Measurements from ENCODE around the gene GOLGA1. TPM values are rescaled to one million over a fixed set of nuclear protein-coding genes. Genes with fewer than 3 reads are reported as not detected.
A peak's percentile ranks its signal among the peaks of the same experiment; 100 is the strongest.

The GOLGA1 gene
- total RNA-seq, 2 experiments from 2014 or later: 20.9 to 21.6 TPM

DNA sequence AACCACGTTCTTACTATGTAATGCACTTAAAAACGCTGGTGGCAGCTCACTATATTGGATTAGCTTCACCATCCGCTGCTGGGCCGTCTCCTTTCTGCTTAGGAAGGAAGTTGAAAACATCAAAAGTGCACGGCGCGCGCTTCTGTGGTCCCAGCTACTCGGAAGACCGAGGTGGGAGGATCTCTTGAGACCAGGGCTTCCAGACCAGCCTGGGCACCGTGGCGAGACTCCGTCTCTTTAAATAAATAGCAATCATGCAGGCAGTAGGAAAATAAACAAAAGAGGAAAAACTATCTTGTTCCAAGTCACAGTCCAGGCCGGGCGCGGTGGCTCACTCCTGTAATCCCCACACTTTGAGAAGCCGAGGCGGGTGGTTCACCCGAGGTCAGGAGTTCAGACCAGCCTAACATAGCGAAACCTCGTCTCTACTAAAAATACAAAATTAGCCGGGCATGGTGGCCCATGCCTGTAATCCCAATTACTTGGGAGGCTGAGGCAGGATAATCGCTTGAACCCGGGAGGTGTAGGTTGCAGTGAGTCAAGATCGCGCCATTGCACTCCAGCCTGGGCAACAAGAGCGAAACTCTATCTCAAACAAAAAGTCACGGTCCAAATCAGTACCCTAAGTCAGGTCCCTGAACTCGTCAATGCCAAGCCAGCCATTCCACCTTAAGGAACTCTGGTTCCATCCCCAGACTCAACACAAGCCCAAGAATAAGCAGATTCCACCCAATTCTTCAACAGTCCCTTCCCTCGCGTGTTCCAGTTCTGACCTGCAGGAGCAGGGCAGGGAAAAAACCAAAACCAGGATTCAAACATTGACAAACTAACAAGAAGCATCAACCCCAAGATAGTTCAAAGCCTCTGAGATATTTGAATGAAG lies 1.0 kb upstream of the GOLGA1 start:
- intact Hi-C loops (cut with micrococcal nuclease): loop anchor here (10.0 kb wide), 1 partner anchor 203 kb away; the partner anchor contains the start of gene SCAI
- ATAC-seq (peak; percentile 38), DNase-seq (peak; percentile 83)
- TF ChIP-seq, protein P1, sequence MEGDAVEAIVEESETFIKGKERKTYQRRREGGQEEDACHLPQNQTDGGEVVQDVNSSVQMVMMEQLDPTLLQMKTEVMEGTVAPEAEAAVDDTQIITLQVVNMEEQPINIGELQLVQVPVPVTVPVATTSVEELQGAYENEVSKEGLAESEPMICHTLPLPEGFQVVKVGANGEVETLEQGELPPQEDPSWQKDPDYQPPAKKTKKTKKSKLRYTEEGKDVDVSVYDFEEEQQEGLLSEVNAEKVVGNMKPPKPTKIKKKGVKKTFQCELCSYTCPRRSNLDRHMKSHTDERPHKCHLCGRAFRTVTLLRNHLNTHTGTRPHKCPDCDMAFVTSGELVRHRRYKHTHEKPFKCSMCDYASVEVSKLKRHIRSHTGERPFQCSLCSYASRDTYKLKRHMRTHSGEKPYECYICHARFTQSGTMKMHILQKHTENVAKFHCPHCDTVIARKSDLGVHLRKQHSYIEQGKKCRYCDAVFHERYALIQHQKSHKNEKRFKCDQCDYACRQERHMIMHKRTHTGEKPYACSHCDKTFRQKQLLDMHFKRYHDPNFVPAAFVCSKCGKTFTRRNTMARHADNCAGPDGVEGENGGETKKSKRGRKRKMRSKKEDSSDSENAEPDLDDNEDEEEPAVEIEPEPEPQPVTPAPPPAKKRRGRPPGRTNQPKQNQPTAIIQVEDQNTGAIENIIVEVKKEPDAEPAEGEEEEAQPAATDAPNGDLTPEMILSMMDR (IDR thresholded peaks at IDR 0.05): no peak
- Mint-ChIP-seq H3K4me3 (peak overlapping the region; percentile 81), H3K27ac (peak overlapping the region; percentile 96), H3K4me1 (ENCODE audit: low read depth) (peaks cover 21% of the 10 kb centered on the region), H3K27me3 (no peaks in the 10 kb centered on the region), H3K9me3 (no peaks in the 10 kb centered on the region), H3K36me3 (ENCODE audit: low read depth) (peaks cover 23% of the 10 kb centered on the region)
- CTCF ChIA-PET: interaction anchor here (0.8 to 1.2 kb wide), 3 partner anchors 13 to 400 kb away, joined by 3 to 5 read pairs (median 3); partner anchors contain the start of gene NR6A1
- POLR2A ChIA-PET: interaction anchor here (0.8 to 1.3 kb wide), 5 partner anchors 13 to 300 kb away, joined by 3 to 7 read pairs (median 5); no protein-coding TSS in a partner anchor

DNA sequence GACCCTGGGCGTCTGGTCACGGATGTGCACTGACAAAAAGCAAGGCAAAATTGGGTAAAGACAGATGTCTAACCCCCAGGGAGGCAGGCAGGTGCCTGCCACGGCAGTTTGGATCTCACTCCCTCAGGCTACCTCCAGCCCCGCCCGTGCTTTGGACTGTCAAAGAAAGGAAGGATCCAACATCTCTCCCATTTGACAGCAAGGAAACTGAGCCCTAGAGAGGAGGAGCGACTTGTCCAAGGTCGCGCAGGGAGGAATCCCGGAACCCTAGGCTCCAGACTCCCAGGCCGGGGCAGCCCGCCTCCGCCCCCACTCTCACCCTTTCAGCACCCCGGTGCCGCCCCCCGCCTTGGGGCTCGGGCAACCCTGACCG lies 376 bp downstream of the GOLGA1 start:
- TF ChIP-seq, protein P1 (IDR thresholded peaks at IDR 0.05): no peak
- intact Hi-C loops (cut with micrococcal nuclease): loop anchor here (10.0 kb wide), 1 partner anchor 204 kb away; the partner anchor contains the start of gene SCAI
- DNase-seq (no peak), ATAC-seq (peak; percentile 52)
- Mint-ChIP-seq H3K27me3 (no peaks in the 10 kb centered on the region), H3K4me1 (ENCODE audit: low read depth) (peaks cover 21% of the 10 kb centered on the region), H3K27ac (peak overlapping the region; percentile 96), H3K4me3 (peak overlapping the region; percentile 81), H3K9me3 (no peaks in the 10 kb centered on the region), H3K36me3 (ENCODE audit: low read depth) (peaks cover 32% of the 10 kb centered on the region)
- ChIA-PET CTCF (interaction anchor here (1.3 kb wide), 1 partner anchor 203 kb away, joined by 3 read pairs; no protein-coding TSS in a partner anchor), POLR2A (no interaction called here)

- Mint-ChIP-seq H3K27me3 (no peaks in the 10 kb centered on the region), H3K4me3 (peak overlapping the region; percentile 81), H3K9me3 (no peaks in the 10 kb centered on the region), H3K36me3 (ENCODE audit: low read depth) (peaks cover 32% of the 10 kb centered on the region), H3K4me1 (ENCODE audit: low read depth) (peaks cover 21% of the 10 kb centered on the region), H3K27ac (peak overlapping the region; percentile 96)
- no peak for ATAC-seq
- TF ChIP-seq, protein P1 (IDR thresholded peaks at IDR 0.05): no peak
- intact Hi-C loops (cut with micrococcal nuclease): loop anchor here (10.0 kb wide), 1 partner anchor 205 kb away; the partner anchor contains the start of gene SCAI
- no peak for DNase-seq
- CTCF ChIA-PET: interaction anchor here (1.3 to 2.1 kb wide), 2 partner anchors 86 to 204 kb away, joined by 3 to 6 read pairs; partner anchors contain the start of gene WDR38
- POLR2A ChIA-PET: interaction anchor here (1.5 kb wide), 1 partner anchor 71 kb away, joined by 3 read pairs; no protein-coding TSS in a partner anchor
These were observed 939 bp downstream of the GOLGA1 start for GRCh38 chr9:124939944-124940343.

DNA sequence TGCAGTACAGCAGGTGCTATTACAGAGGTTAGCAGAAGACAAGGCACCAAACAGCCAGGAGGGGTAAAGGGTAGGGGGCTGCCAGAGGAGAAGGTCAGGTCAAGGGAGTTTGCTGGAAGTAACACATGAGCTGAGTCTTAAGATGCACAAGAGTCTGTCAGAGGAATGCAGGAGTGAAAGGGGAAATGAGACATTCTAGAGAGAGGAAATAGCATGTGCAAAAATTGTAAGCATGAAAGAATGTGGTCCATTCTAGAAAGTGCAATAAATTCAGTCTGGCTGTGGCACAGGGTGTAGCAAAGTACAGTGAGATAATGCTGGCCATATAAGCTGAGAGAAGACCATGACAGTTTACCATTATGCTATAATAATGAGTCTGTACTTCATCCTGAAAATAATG lies 6.6 kb downstream of the GOLGA1 start:
- H3K4me3 Mint-ChIP-seq: no peak overlapping the region
- no peaks in the 10 kb centered on the region for H3K27me3 Mint-ChIP-seq
- POLR2A ChIA-PET: no interaction called here
- TF ChIP-seq, protein P1 (IDR thresholded peaks at IDR 0.05): no peak
- peaks cover 46% of the 10 kb centered on the region for H3K36me3 Mint-ChIP-seq (ENCODE audit: low read depth)
- CTCF ChIA-PET: no interaction called here
- no peaks in the 10 kb centered on the region for H3K9me3 Mint-ChIP-seq
- ATAC-seq (no peak), DNase-seq (no peak)
- no peak overlapping the region for H3K27ac Mint-ChIP-seq
- intact Hi-C loops (cut with micrococcal nuclease): no loop called here
- H3K4me1 Mint-ChIP-seq (ENCODE audit: low read depth): peaks cover 12% of the 10 kb centered on the region

DNA sequence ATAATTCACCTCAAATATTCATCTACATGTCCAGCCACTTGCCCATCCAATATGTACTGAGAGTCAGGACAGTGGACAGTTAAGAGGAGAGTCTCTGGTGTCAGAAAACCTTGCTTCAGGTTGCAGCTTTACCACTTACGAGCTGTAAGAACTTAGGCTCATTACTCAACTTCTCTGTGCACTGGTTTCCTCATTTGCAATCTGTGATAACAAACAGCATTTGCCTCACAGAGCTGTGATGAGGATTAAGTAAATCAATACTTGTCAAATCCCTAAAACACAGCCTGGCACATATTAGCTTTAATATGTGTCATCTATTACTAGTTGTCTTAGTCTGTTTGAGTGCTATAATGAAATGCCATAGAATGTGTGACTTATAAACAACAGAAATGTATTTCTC lies 8.6 kb downstream of the GOLGA1 start:
- Mint-ChIP-seq H3K4me3 (no peak overlapping the region), H3K9me3 (no peaks in the 10 kb centered on the region), H3K27ac (no peak overlapping the region), H3K27me3 (no peaks in the 10 kb centered on the region), H3K36me3 (ENCODE audit: low read depth) (peaks cover 50% of the 10 kb centered on the region), H3K4me1 (ENCODE audit: low read depth) (peaks cover 2% of the 10 kb centered on the region)
- intact Hi-C loops (cut with micrococcal nuclease): no loop called here
- DNase-seq (no peak), ATAC-seq (no peak)
- ChIA-PET CTCF (interaction anchor here (1.1 to 1.4 kb wide), 2 partner anchors 23 to 80 kb away, joined by 3 to 4 read pairs; no protein-coding TSS in a partner anchor), POLR2A (no interaction called here)
- TF ChIP-seq, protein P1 (IDR thresholded peaks at IDR 0.05): no peak

Data from activated CD8-positive, alpha-beta T cell treated with anti-CD3 and anti-CD28 coated beads for 36 hours (primary cell).